GM12891 (cell line): ENCODE data around the gene MSH6.

Experiments
- POLR2A ChIP-seq: IDR thresholded peaks from 2 replicates; pipeline ENCODE4 v1.6.1; 2011; ENCODE audit warnings: low read depth, low read length, control low read depth
- POLR2AphosphoS5 ChIP-seq: IDR thresholded peaks from 2 replicates; pipeline ENCODE4 v1.6.1; 2011; ENCODE audit warnings: low read depth, low read length, control low read depth
- POU2F2 ChIP-seq: IDR thresholded peaks from 2 replicates; pipeline ENCODE4 v1.6.1; 2011; ENCODE audit warnings: low read depth, mild to moderate bottlenecking, control low read depth, low read length, moderate library complexity
- SPI1 ChIP-seq: IDR thresholded peaks from 2 replicates; pipeline ENCODE4 v1.6.1; 2011; ENCODE audit warnings: low read depth, low read length, control low read depth

GRCh38 chr2:47801118-47801517, 18.2 kb downstream of the MSH6 start:
- TF ChIP-seq POLR2A (no peak), POLR2AphosphoS5 (0 out of 2 replicates have a peak, but pooled peaks have one; percentile 12), POU2F2 (no peak), SPI1 (no peak)
